NCI-H524 treated with DMSO at 0.1 percent for 48 hours (cell line): ENCODE results near the gene PCED1A.

Source experiments
- DNase-seq: peaks from one replicate; lab custom pipeline; 2025; lab: John Stamatoyannopoulos, UW

PCED1A gene

GRCh38 chr20:2840138-2840966, at the start of gene PCED1A, which contains the start of gene VPS16:
PCED1A (minus strand) TSS chr20:2840655; CDS start chr20:2839912, 743 bp downstream.
VPS16 (plus strand) TSS chr20:2840745; CDS start chr20:2840775, 30 bp downstream.
- DNase-seq: peak; percentile 68

GRCh38 chr20:2889797-2890196, 49.3 kb upstream of the PCED1A start:
- DNase-seq: no peak

- DNase-seq: no peak
Measured at GRCh38 chr20:2889209-2889608, 48.8 kb upstream of the PCED1A start.

- DNase-seq: no peak
Measured at GRCh38 chr20:2888224-2888955, 47.9 kb upstream of the PCED1A start.

- no peak for DNase-seq
Measured at GRCh38 chr20:2887715-2888114, 47.3 kb upstream of the PCED1A start.

- DNase-seq: no peak
Measured at GRCh38 chr20:2883726-2884637, 43.5 kb upstream of the PCED1A start.

GRCh38 chr20:2880650-2881049, 40.2 kb upstream of the PCED1A start:
- no peak for DNase-seq

GRCh38 chr20:2879146-2879545, 38.7 kb upstream of the PCED1A start:
- peak; percentile 53 for DNase-seq

- no peak for DNase-seq
Measured at GRCh38 chr20:2878515-2878914, 38.1 kb upstream of the PCED1A start.

- no peak for DNase-seq
Measured at GRCh38 chr20:2875690-2876203, 35.3 kb upstream of the PCED1A start.

GRCh38 chr20:2874456-2874855, 34.0 kb upstream of the PCED1A start:
- DNase-seq: no peak

- DNase-seq: no peak
Measured at GRCh38 chr20:2873747-2874041, 33.2 kb upstream of the PCED1A start.

- DNase-seq: peak; percentile 52
Measured at GRCh38 chr20:2873010-2873746, 32.7 kb upstream of the PCED1A start, which contains the start of gene PTPRA. PTPRA (plus strand) TSS chr20:2873481; CDS start chr20:2964278, 90,797 bp downstream.

- peak; percentile 20 for DNase-seq
Measured at GRCh38 chr20:2872459-2873009, 32.1 kb upstream of the PCED1A start.

GRCh38 chr20:2871661-2872458, 31.4 kb upstream of the PCED1A start:
- no peak for DNase-seq

GRCh38 chr20:2871111-2871465, 30.6 kb upstream of the PCED1A start:
- no peak for DNase-seq

- DNase-seq: no peak
Measured at GRCh38 chr20:2869381-2869780, 28.9 kb upstream of the PCED1A start.

- DNase-seq: no peak
Measured at GRCh38 chr20:2867081-2867864, 26.8 kb upstream of the PCED1A start.

GRCh38 chr20:2866236-2866635, 25.8 kb upstream of the PCED1A start:
- no peak for DNase-seq
